Effector CD8-positive, alpha-beta T cell (primary cell): ENCODE measurements around the gene OTUB1.

Experiments used
- DNase-seq: peaks from one replicate; lab custom pipeline; 2025; lab: John Stamatoyannopoulos, UW

The OTUB1 gene

GRCh38 chr11:64022125-64022784, 36.0 kb downstream of the OTUB1 start:
- no peak for DNase-seq

- no peak for DNase-seq
These were observed 37.8 kb downstream of the OTUB1 start for GRCh38 chr11:64023712-64024710.

DNA sequence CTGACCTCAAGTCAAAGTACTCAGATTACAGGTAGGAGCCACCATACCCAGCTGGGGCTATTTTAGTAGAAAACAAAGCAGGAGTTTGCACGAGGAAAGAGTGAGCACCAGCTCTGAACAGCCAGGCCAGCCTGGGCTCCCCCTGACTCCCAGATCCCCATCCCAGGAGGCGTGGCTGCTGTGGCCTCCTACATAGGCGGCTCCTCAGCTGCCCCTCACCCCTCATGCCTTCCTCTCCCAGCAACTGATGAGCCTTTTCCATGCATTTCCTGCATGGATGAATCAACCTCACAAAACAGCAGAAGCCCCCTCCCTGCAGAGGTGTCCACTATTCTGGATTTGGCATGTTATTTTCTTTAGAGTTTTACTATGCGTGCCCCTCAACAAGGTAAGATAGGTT, 39.0 kb downstream of the OTUB1 start:
- no peak for DNase-seq

DNA sequence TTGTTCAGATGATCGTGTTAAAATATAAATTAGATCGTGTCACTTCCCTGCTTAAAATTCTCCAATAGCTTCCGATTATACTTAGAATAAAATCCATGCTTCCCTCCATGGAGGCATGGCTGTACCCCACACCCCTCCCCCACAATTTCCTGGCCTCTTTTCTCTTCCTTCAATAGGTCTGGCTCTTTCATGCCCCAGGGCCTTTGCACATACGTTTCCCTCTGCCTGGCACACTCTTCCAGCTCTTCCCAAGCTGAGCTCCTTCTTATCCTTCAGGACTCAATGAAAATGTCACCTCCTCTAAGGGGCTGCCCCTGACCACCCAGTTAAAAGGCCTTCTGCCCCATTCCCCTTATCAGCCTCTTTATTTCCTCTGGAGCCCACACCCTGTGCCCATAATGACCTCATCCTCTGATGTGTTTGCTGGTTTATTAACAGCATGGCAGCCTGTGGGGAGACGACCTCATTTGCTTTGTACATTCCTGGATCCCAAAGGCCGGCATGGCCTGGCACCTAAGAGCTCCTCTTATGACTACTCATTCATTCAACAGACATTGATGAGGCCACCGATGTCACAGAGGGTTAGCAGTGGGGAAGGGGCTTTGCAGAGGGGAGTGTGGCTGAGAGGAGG, 40.5 kb downstream of the OTUB1 start:
- DNase-seq = no peak

- no peak for DNase-seq
These were observed 41.6 kb downstream of the OTUB1 start for GRCh38 chr11:64027651-64028397.

DNA sequence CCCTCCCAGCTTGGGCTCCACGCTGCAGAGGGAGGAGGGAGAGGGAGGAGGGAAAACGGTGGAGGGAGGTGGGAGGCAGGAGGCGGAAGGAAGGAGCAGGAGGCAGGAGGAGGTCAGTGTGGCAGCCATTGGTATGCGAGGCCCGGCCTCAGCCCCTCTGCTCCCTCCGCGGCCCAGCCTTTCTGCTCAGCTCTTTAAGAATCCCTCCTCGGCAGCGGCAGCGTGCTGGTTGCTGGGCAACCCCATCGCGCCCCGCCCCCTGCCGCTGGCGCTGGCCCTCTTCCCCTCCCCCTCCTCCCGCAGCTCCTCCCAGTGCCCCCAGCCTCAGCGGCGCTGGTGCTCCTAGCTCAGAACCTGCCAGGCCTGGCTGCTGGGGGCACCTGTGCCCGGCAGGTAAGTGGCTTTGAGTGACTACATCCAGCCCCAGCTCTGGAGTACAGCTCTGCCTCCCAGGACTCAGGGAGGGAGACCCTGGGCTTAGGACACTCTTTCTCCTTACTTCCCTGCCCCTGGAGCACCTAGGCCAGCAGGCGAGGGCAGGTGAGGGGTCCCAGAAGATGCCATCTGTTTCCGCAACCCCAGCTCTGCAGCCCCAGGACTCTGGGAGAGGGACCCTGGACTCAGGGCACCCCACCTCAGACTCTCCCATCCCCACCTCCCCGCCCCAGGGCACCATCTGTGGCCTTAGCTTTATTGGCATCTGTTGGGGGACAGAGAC, 42.3 kb downstream of the OTUB1 start:
- DNase-seq = no peak

DNA sequence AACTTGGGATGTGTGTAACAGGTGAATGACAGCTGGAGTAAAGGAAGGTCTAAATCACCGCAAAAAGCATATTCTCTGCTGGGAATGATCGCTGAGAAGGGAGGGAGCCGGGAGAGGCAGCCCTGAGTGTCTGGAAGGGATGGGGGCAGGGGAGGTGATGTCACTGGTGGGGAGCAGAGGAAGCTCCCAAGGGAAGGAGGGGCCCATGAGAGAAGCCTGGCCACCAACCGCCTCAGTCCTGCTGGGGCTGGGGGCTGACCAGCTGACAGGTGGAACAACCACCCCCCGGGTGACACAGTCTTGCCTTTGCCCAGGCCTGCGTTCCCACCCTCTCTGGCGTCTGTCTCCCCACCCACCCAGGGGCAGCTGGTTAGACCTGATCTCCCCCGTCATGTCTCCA, 43.5 kb downstream of the OTUB1 start:
- no peak for DNase-seq

DNA sequence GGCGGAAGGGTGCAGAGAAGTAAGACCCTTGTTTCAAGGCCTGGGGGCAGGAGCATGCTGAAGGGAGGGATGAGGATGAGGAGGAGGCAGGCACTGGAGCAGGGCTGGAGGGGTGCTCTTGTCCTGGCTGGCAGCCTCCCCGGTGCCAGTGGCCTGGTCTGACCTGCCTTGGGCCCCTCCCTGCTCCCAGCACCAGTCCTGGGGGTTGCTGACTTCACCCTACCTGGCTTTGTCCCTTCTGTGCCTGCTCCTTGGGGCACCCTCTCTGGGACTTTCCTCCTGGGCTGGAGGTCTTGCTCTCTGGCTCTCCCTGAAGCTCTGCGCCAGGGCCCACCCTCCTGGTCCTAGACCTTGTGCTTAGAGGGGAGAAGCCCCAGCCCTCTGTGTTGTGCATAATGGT, 44.8 kb downstream of the OTUB1 start:
- DNase-seq = no peak

- DNase-seq = no peak
These were observed 45.8 kb downstream of the OTUB1 start for GRCh38 chr11:64032050-64032449.

GRCh38 chr11:64034411-64034811, 48.2 kb downstream of the OTUB1 start:
- no peak for DNase-seq

GRCh38 chr11:64035081-64035524, 48.9 kb downstream of the OTUB1 start:
- no peak for DNase-seq

GRCh38 chr11:64035576-64035975, 49.3 kb downstream of the OTUB1 start, which contains the start of gene FLRT1:
Gene FLRT1, plus strand, starts transcription at chr11:64035931. Its CDS starts 80,337 bp downstream, at chr11:64116268.
- no peak for DNase-seq

GRCh38 chr11:64036087-64037026, 50.1 kb downstream of the OTUB1 start:
- DNase-seq = no peak

DNA sequence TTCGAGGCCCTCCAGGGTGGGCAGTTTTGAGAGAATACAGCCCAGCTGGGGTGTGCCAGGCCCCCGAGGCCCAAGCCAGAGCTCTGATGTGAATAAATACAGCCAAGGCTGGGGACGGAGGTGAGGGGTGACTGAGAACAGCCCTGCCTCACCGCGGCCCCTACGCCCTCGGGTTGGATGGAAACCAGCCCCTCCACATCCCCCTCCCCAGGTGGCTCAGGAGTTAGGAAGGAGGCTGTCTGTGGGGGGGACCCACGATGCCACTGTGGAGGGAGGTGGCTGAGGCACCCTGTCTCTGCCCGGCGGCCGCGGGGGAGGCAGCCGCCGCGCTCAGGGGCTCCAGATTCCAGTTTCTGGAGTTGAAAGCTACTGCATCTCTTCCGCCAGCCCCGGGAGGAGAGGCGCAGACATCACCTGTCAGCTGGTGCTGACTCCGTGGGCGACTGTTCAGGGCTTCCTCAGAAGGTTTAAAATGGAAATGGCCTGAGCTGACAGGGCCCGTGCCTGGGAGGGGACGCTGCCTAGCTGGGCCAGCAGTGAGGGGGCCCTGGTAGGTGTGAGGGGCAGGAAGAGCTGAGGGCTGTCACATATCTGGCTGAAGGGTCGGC, 50.9 kb downstream of the OTUB1 start:
- no peak for DNase-seq

DNA sequence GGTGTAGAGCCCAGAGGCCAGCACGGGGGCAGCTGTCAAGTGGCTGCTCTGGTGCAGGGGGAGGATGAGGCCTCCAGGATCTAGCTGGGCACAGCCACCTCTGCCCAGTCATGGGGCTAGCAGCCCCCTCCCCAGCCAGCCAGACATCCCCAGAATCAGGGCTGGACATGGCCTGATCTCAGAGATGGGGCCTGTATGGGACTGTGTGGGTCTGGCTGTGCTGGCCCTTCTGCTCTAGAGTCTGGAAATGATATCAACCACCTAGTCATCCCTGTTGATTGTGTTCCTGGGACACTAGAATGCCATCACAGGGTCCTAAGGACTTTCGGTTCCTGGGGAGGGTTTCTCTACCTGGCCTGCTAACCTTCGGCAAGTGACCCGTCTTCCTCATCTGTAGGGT, 52.3 kb downstream of the OTUB1 start:
- DNase-seq = no peak

GRCh38 chr11:64039012-64039665, 52.9 kb downstream of the OTUB1 start:
- no peak for DNase-seq

DNA sequence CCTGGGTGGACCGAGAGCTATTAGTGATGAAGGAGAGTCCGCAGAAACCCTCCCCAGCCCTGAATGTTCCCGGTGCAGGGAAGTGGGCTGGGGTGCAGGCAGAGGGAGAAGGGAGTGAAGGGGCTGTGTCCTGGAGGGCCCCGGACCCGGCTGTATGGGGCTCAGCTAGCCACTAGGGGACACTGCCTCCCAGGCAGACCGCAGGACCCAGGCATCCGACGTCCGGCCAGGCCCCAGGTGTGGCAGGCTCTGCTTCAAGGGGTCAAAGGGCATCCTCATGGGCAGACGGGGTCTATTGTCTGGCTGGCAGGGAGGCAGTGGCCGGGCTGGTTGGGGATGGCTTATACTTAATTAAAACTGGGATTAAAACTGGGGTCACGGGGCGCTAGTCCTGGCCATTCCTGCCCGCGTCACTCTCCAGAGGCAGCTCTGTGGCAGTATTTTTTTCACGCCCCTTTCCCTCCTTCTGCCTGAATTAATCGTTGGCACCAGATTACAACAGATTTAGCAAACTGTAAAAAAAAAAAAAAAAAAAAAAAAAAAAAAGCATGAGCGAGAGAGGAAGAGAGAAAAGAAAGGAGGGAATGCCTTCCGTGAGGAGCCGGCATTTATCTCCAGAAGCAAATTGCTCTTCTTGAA, 54.6 kb downstream of the OTUB1 start:
- DNase-seq = no peak

- DNase-seq = no peak
These were observed 55.6 kb downstream of the OTUB1 start for GRCh38 chr11:64041846-64042245.
